WI38 (cell line): ENCODE measurements around the gene FCN2.

Source experiments
- H3K4me3 ChIP-seq: 2 replicates; pipeline ENCODE4 v1.5.1; 2011; ENCODE audit warnings: low read depth, mild to moderate bottlenecking, control low read depth, low read length
- CTCF ChIP-seq: IDR thresholded peaks from 2 replicates; pipeline ENCODE4 v1.5.1; 2012; ENCODE audit warnings: low read depth, mild to moderate bottlenecking, control low read depth, low read length

FCN2 gene

GRCh38 chr9:134902936-134903335 is 22.3 kb downstream of the FCN2 start:
- H3K4me3 ChIP-seq = no peak overlapping the region
- TF ChIP-seq CTCF = no peak

- no peak for TF ChIP-seq CTCF
- H3K4me3 ChIP-seq = no peak overlapping the region
These were observed 28.1 kb downstream of the FCN2 start for GRCh38 chr9:134908524-134909309.

GRCh38 chr9:134909511-134910481 is 29.2 kb downstream of the FCN2 start:
- no peak for TF ChIP-seq CTCF
- no peak overlapping the region for H3K4me3 ChIP-seq

- no peak for TF ChIP-seq CTCF
- H3K4me3 ChIP-seq = no peak overlapping the region
These were observed 31.7 kb downstream of the FCN2 start for GRCh38 chr9:134912126-134912840.

- H3K4me3 ChIP-seq = no peak overlapping the region
- no peak for TF ChIP-seq CTCF
These were observed 32.6 kb downstream of the FCN2 start for GRCh38 chr9:134913041-134913712.

- no peak for TF ChIP-seq CTCF
These were observed 33.3 kb downstream of the FCN2 start for GRCh38 chr9:134913713-134914500.

More at GRCh38 chr9:134913713-134914500, 33.3 kb downstream of the FCN2 start:
- no peak overlapping the region for H3K4me3 ChIP-seq
